ENCODE results near the gene CDH11. TPM values are rescaled to one million over a fixed set of nuclear protein-coding genes. Genes with fewer than 3 reads are reported as not detected.

Gene CDH11
- total and polyA plus RNA-seq, 2 of the 4 experiments (the other 2 are of a cell fraction) = 266 to 601 TPM

DNA sequence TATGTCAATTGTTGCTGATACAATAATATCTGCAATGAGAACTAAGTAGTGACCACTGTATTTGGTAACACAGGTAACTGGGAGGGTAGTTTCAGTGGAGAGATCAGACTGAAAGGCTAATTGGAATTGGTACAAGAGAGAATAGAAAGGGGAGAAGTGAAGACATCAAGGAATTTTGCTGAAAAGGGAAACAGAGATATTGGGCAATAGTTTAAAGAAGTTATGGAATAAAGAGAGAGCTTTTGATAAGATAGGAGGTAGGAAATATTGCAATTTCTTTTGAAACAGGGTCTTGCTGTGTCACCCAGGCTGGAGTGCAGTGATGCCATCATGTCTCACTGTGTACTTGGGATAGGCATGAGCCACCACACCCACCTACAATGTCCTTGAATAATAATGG lies 26.9 kb upstream of the CDH11 start:
- Histone ChIP-seq H4K5ac (ENCODE audit: low read depth, low read length) (no peak overlapping the region), H3K9me1 (ENCODE audit: insufficient read depth, low read length) (no peaks in the 10 kb centered on the region), H2AFZ (replicated peaks; ENCODE audit: low read length, poor library complexity) (no peak overlapping the region), H3K4me1 (ENCODE audit: control insufficient read depth, insufficient read depth, low read length) (no peaks in the 10 kb centered on the region), H2AK5ac (ENCODE audit: low read depth, low read length) (no peak overlapping the region), H3K4ac (ENCODE audit: low read depth, low read length) (no peak overlapping the region), H3K27ac (ENCODE audit: insufficient read depth, low read length) (no peak overlapping the region), H2BK5ac (ENCODE audit: low read depth, low read length, poor library complexity, severe bottlenecking) (no peak overlapping the region), H3K36me3 (ENCODE audit: control insufficient read depth, insufficient read depth, low read length) (no peaks in the 10 kb centered on the region), H3K18ac (ENCODE audit: low read depth, low read length) (no peak overlapping the region), H3K9me3 (ENCODE audit: control insufficient read depth, insufficient read depth, low read length) (no peaks in the 10 kb centered on the region), H3K56ac (ENCODE audit: extremely low read depth, insufficient read depth, low read length) (no peak overlapping the region), H3K4me2 (ENCODE audit: low read depth, low read length) (no peak overlapping the region), H3K27me3 (ENCODE audit: control insufficient read depth, insufficient read depth, low read length) (peaks cover 9% of the 10 kb centered on the region), H3K79me1 (ENCODE audit: low read depth in 1 of 2, low read length in 2 of 2) (no peaks in the 10 kb centered on the region), H4K91ac (ENCODE audit: insufficient read depth, low read depth, low read length) (no peak overlapping the region), H3K9ac (ENCODE audit: low read depth, low read length) (no peak overlapping the region), H2BK15ac (ENCODE audit: low read depth, low read length) (no peak overlapping the region), H2BK20ac (ENCODE audit: low read depth, low read length) (no peak overlapping the region), H3K23ac (ENCODE audit: low read depth, low read length) (no peak overlapping the region), H3K4me3 (ENCODE audit: insufficient read depth, low read depth, low read length) (no peak overlapping the region), H4K8ac (ENCODE audit: low read depth in 2 of 2, low read length in 2 of 2) (no peak overlapping the region), H2AK9ac (replicated peaks; ENCODE audit: low read depth, low read length, poor library complexity) (no peak overlapping the region), H2BK120ac (ENCODE audit: low read depth, low read length) (no peak overlapping the region), H4K20me1 (ENCODE audit: insufficient read depth, low read length) (no peaks in the 10 kb centered on the region), H3K14ac (replicated peaks; ENCODE audit: low read depth, low read length) (no peak overlapping the region)
- ChIA-PET CTCF (no interaction called here), POLR2A (ENCODE audit: unreplicated experiment) (no interaction called here)
- in situ Hi-C loops (cut with MboI; ENCODE audit: low sequenced_read_pairs) = no loop called here
- DNase-seq (no peak), ATAC-seq (ENCODE audit: low read depth) (no peak)
- intact Hi-C loops (cut with micrococcal nuclease) = no loop called here
- dilution Hi-C loops (cut with HindIII; ENCODE audit: low sequenced_read_pairs, unreplicated experiment) = no loop called here
- BruUV-seq (replicated peaks) = no TSS peak
- TF ChIP-seq, protein P1, sequence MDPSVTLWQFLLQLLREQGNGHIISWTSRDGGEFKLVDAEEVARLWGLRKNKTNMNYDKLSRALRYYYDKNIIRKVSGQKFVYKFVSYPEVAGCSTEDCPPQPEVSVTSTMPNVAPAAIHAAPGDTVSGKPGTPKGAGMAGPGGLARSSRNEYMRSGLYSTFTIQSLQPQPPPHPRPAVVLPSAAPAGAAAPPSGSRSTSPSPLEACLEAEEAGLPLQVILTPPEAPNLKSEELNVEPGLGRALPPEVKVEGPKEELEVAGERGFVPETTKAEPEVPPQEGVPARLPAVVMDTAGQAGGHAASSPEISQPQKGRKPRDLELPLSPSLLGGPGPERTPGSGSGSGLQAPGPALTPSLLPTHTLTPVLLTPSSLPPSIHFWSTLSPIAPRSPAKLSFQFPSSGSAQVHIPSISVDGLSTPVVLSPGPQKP (IDR thresholded peaks at IDR 0.05; ENCODE audit: borderline replicate concordance, low read depth, low read length) = no peak
- peak; percentile 68 for TF ChIP-seq CEBPB (IDR thresholded peaks at IDR 0.05; ENCODE audit: low read depth, low read length)
